Upper lobe of left lung (tissue), 6 donors: ENCODE results near the gene PAH. TPM values are rescaled to one million over a fixed set of nuclear protein-coding genes. Genes with fewer than 3 reads are reported as not detected.

Experiments used
- ATAC-seq, 2 donors: fragments of 200-7000 bp; cut with Tn5 transposase; one replicate each; pipeline ENCODE4 v1.9.1; 2022; ENCODE audit warnings: mild to moderate bottlenecking in 2 of 2, moderate library complexity in 2 of 2; ENCODE audit not compliant: low FRiP score in 2 of 2
- DNase-seq, 2 donors: peaks; one replicate each; pipeline ENCODE4 v3.0.0-alpha.2; 2019 to 2020
- H3K27ac ChIP-seq, 4 donors: fragments of 200-600 bp; sonication (generic); one replicate each; pipeline ENCODE4 v1.5.1; 2016 to 2019
- H3K27me3 ChIP-seq, 4 donors: fragments of 200-600 bp; sonication (generic); one replicate each; pipeline ENCODE4 v1.5.1; 2017 to 2019
- H3K36me3 ChIP-seq, 4 donors: fragments of 200-600 bp; sonication (generic); one replicate each; pipeline ENCODE4 v1.5.1; 2016 to 2019
- H3K4me1 ChIP-seq, 4 donors: fragments of 200-600 bp; sonication (generic); one replicate each; pipeline ENCODE4 v1.5.1; 2018 to 2019
- H3K4me3 ChIP-seq, 4 donors: fragments of 200-600 bp; sonication (generic); one replicate each; pipeline ENCODE4 v1.5.1; 2017 to 2019; ENCODE audit warnings: mild to moderate bottlenecking in 2 of 4, moderate library complexity in 1 of 4
- H3K9me3 ChIP-seq, 4 donors: fragments of 200-600 bp; sonication (generic); one replicate each; pipeline ENCODE4 v1.5.1; 2018 to 2019
- EP300 ChIP-seq, 4 donors: sonication (generic); formaldehyde crosslinking; IDR thresholded peaks; one replicate each; pipeline ENCODE4 v1.5.1; 2017; ENCODE audit warnings: antibody characterized with exemption in 4 of 4, control low read depth in 2 of 4
- POLR2A ChIP-seq, 4 donors: fragments of 450-650 bp; IDR thresholded peaks; one replicate each; pipeline ENCODE4 v1.5.1; 2016 to 2017; ENCODE audit warnings: antibody characterized with exemption in 4 of 4, mild to moderate bottlenecking in 2 of 4
- POLR2AphosphoS5 ChIP-seq, 2 donors: sonication (generic); formaldehyde crosslinking; IDR thresholded peaks; one replicate each; pipeline ENCODE4 v1.5.1; 2017; ENCODE audit warnings: antibody characterized with exemption in 2 of 2
- WGBS, 2 donors: methylation state at CpG; one replicate each; pipeline ENCODE4 v1.1.5; 2017 to 2018; 5-methylcytosine and 5-hydroxymethylcytosine counted together
- total RNA-seq, 6 donors: library from RNA; depleted of rRNA in 4 of 6; stranded (reverse); fragments of >200 nt in 4 of 6; gene quantifications; one replicate each; pipeline versions ENCODE4 v1.1.0 to v1.2.1, GENCODE V29; 2016 to 2021
- TF ChIP-seq, protein P1 (sequence below), 6 experiments: fragments of 450-650 bp in 4 of 6; fragments of 200-600 bp in 2 of 6; sonication (generic) in 2 of 6; IDR thresholded peaks; one replicate each; pipeline ENCODE4 v1.5.1; 2016 to 2019; ENCODE audit warnings: antibody characterized with exemption in 6 of 6
- donor health status: DM: no; HTN: no; CAD: no; lungs with moderate emphysema.
- donor health status: DM: no; HTN: yes; CAD: no; lungs with severe emphysema.

The PAH gene
- total RNA-seq, 6 donors from 2014 or later: 0.89 to 1.2 TPM; not detected in 4

GRCh38 chr12:102797528-102797927, 119.5 kb downstream of the PAH start:
- no peaks in the 10 kb centered on the region for H3K9me3 ChIP-seq
- no peak overlapping the region for H3K4me3 ChIP-seq
- H3K36me3 ChIP-seq: no peaks in the 10 kb centered on the region
- 62 to 76% methylated on average over 5 of the region's 5 CpGs for WGBS, 2 donors
- no peak for DNase-seq
- H3K27ac ChIP-seq: no peak overlapping the region
- no peaks in the 10 kb centered on the region for H3K4me1 ChIP-seq
- H3K27me3 ChIP-seq: no peaks in the 10 kb centered on the region
- TF ChIP-seq, protein P1, sequence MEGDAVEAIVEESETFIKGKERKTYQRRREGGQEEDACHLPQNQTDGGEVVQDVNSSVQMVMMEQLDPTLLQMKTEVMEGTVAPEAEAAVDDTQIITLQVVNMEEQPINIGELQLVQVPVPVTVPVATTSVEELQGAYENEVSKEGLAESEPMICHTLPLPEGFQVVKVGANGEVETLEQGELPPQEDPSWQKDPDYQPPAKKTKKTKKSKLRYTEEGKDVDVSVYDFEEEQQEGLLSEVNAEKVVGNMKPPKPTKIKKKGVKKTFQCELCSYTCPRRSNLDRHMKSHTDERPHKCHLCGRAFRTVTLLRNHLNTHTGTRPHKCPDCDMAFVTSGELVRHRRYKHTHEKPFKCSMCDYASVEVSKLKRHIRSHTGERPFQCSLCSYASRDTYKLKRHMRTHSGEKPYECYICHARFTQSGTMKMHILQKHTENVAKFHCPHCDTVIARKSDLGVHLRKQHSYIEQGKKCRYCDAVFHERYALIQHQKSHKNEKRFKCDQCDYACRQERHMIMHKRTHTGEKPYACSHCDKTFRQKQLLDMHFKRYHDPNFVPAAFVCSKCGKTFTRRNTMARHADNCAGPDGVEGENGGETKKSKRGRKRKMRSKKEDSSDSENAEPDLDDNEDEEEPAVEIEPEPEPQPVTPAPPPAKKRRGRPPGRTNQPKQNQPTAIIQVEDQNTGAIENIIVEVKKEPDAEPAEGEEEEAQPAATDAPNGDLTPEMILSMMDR (IDR thresholded peaks at IDR 0.05): no peak
- no peak for TF ChIP-seq POLR2AphosphoS5 (IDR thresholded peaks at IDR 0.05)
- no peak for TF ChIP-seq EP300 (IDR thresholded peaks at IDR 0.05)
- no peak for TF ChIP-seq POLR2A (IDR thresholded peaks at IDR 0.05)
- no peak for ATAC-seq

- DNase-seq (no peak), ATAC-seq (no peak)
- TF ChIP-seq POLR2AphosphoS5 (IDR thresholded peaks at IDR 0.05) (no peak), EP300 (IDR thresholded peaks at IDR 0.05) (no peak), POLR2A (IDR thresholded peaks at IDR 0.05) (no peak)
- TF ChIP-seq, protein P1 (IDR thresholded peaks at IDR 0.05): no peak
- H3K4me1 ChIP-seq: no peaks in the 10 kb centered on the region
- no peak overlapping the region for H3K4me3 ChIP-seq
- H3K9me3 ChIP-seq: no peaks in the 10 kb centered on the region
- H3K36me3 ChIP-seq: no peaks in the 10 kb centered on the region
- H3K27me3 ChIP-seq: no peaks in the 10 kb centered on the region
- WGBS, 2 donors: 80 to 81% methylated on average over 7 of the region's 7 CpGs
- no peak overlapping the region for H3K27ac ChIP-seq
These were observed 123.1 kb downstream of the PAH start for GRCh38 chr12:102793921-102794320.

Other genes starting within 250 kb of the PAH start
- under 1 TPM in 3 of 6 donors, not detected in 3; 0.13 to 0.29 (median 0.15) TPM for gene ASCL1, start 40.4 kb upstream of the PAH start, total RNA-seq